A673 (cell line): ENCODE measurements around the gene SLC8A2. TPM values are rescaled to one million over a fixed set of nuclear protein-coding genes. Genes with fewer than 3 reads are reported as not detected.

Experiments
- BruUV-seq: library from RNA; stranded (reverse); fragments of 400-500 nt; replicated peaks from 2 replicates; lab custom pipeline; 2021; lab: Mats Ljungman, UMichigan
- CTCF ChIA-PET: fragments of 300-600 bp; sonication (Branson Sonifier 250); formaldehyde crosslinking; loops from one replicate; lab custom pipeline; 2022; ENCODE audit warnings: antibody characterized with exemption; lab: Charles Lee
- POLR2A ChIA-PET: fragments of 300-600 bp; sonication (Branson Sonifier 250); formaldehyde crosslinking; loops from one replicate; lab custom pipeline; 2022; ENCODE audit warnings: antibody characterized with exemption; ENCODE audit not compliant: low non-redundant PET; lab: Charles Lee
- DNase-seq: peaks from one replicate; pipeline ENCODE4 v3.0.0-alpha.2; 2015; ENCODE audit warnings: low spot score
- H3K27ac ChIP-seq: fragments of 200-600 bp; sonication (generic); 2 replicates; pipeline ENCODE4 v1.5.1; 2016; ENCODE audit warnings: mixed run types, low read depth, mild to moderate bottlenecking, mixed read lengths, antibody characterized with exemption, low read length; ENCODE audit not compliant: poor library complexity, severe bottlenecking
- H3K27me3 ChIP-seq: fragments of 200-600 bp; sonication (generic); replicated peaks from 2 replicates; pipeline ENCODE4 v1.6.1; 2017; ENCODE audit warnings: mixed run types, low read depth, mild to moderate bottlenecking, mixed read lengths, antibody characterized with exemption, low read length; ENCODE audit not compliant: insufficient read depth, poor library complexity
- H3K36me3 ChIP-seq: fragments of 200-600 bp; sonication (generic); 2 replicates; pipeline ENCODE4 v1.6.1; 2016; ENCODE audit warnings: mixed run types, mild to moderate bottlenecking, mixed read lengths, antibody characterized with exemption, low read length; ENCODE audit not compliant: insufficient read depth, poor library complexity, severe bottlenecking
- H3K4me1 ChIP-seq: fragments of 200-600 bp; sonication (generic); 2 replicates; pipeline ENCODE4 v1.6.1; 2017; ENCODE audit warnings: mixed run types, mild to moderate bottlenecking, mixed read lengths, antibody characterized with exemption, low read length; ENCODE audit not compliant: insufficient read depth, poor library complexity, severe bottlenecking
- H3K4me3 ChIP-seq: fragments of 200-600 bp; sonication (generic); 2 replicates; pipeline ENCODE4 v1.5.1; 2016; ENCODE audit warnings: low read depth, mixed run types, mild to moderate bottlenecking, mixed read lengths, low read length; ENCODE audit not compliant: poor library complexity, severe bottlenecking
- H3K9me3 ChIP-seq: fragments of 200-600 bp; sonication (generic); 2 replicates; pipeline ENCODE4 v1.6.1; 2016; ENCODE audit warnings: mixed run types, low read depth, mild to moderate bottlenecking, mixed read lengths, antibody characterized with exemption, low read length; ENCODE audit not compliant: poor library complexity, severe bottlenecking
- CTCF ChIP-seq: fragments of 300-800, 200-600 bp; sonication (generic); conservative IDR thresholded peaks from 2 replicates; pipeline ENCODE4 v1.5.1; 2017; ENCODE audit warnings: low read depth, mild to moderate bottlenecking, antibody characterized with exemption, low read length, moderate library complexity, mixed read lengths
- EZH2 ChIP-seq: fragments of 200-600 bp; sonication (generic); IDR thresholded peaks from 2 replicates; pipeline ENCODE4 v1.6.1; 2017; ENCODE audit warnings: borderline replicate concordance, low read depth, mild to moderate bottlenecking, mixed read lengths, antibody characterized with exemption, low read length; ENCODE audit not compliant: poor library complexity, severe bottlenecking
- intact Hi-C: fragments of 100-400 bp; cut with micrococcal nuclease; formaldehyde crosslinking; loops from one replicate; pipeline ENCODE4 v1.10.0; 2022; ENCODE audit not compliant: unreplicated experiment
- total RNA-seq: library from RNA; stranded (reverse); gene quantifications from 2 replicates; pipeline ENCODE4 v1.2.3, GENCODE V29; 2021

SLC8A2 gene
- total RNA-seq, 1 experiment from 2014 or later: 3.2 TPM

- no TSS peak for BruUV-seq
- Histone ChIP-seq H3K4me1 (no peaks in the 10 kb centered on the region), H3K27ac (no peak overlapping the region), H3K27me3 (no peaks in the 10 kb centered on the region), H3K36me3 (no peaks in the 10 kb centered on the region), H3K9me3 (no peaks in the 10 kb centered on the region), H3K4me3 (no peak overlapping the region)
- intact Hi-C loops: no loop called here
- no peak for TF ChIP-seq CTCF
- ChIA-PET POLR2A (no interaction called here), CTCF (no interaction called here)
- no peak for DNase-seq
Observed at GRCh38 chr19:47405854-47406417, 65.8 kb downstream of the SLC8A2 start.

- no peaks in the 10 kb centered on the region for H3K4me1 ChIP-seq
- ChIA-PET POLR2A (interaction anchor here (0.7 kb wide), 1 partner anchor 282 kb away, joined by 14 read pairs; no protein-coding TSS in a partner anchor), CTCF (interaction anchor here (0.6 kb wide), 1 partner anchor 363 kb away, joined by 5 read pairs; no protein-coding TSS in a partner anchor)
- no peak for DNase-seq
- no peak for TF ChIP-seq CTCF
- no peak for TF ChIP-seq EZH2
- H3K27me3 ChIP-seq: no peaks in the 10 kb centered on the region
- no peaks in the 10 kb centered on the region for H3K9me3 ChIP-seq
- intact Hi-C loops: no loop called here
- BruUV-seq: no TSS peak
- no peaks in the 10 kb centered on the region for H3K36me3 ChIP-seq
- no peak overlapping the region for H3K4me3 ChIP-seq
- no peak overlapping the region for H3K27ac ChIP-seq
Observed at GRCh38 chr19:47405197-47405550, 66.5 kb downstream of the SLC8A2 start.

GRCh38 chr19:47404334-47405196 lies 67.1 kb downstream of the SLC8A2 start:
- intact Hi-C loops: no loop called here
- POLR2A ChIA-PET: interaction anchor here (0.7 kb wide), 1 partner anchor 283 kb away, joined by 14 read pairs; no protein-coding TSS in a partner anchor
- no TSS peak for BruUV-seq
- CTCF ChIA-PET: interaction anchor here (0.6 kb wide), 1 partner anchor 364 kb away, joined by 5 read pairs; no protein-coding TSS in a partner anchor
- H3K9me3 ChIP-seq: no peaks in the 10 kb centered on the region
- H3K27ac ChIP-seq: no peak overlapping the region
- H3K36me3 ChIP-seq: no peaks in the 10 kb centered on the region
- no peaks in the 10 kb centered on the region for H3K27me3 ChIP-seq
- no peak for DNase-seq
- no peak for TF ChIP-seq EZH2
- no peak for TF ChIP-seq CTCF
- no peak overlapping the region for H3K4me3 ChIP-seq
- H3K4me1 ChIP-seq: no peaks in the 10 kb centered on the region
